GM19035 (cell line): ENCODE data around the gene KIF20A.
"Not testable (repeated sequence)": the region's sequence is repeated elsewhere in the genome, so short reads cannot be mapped to it uniquely, and the experiment has no call there.

Experiments used
- ATAC-seq: cut with Tn5 transposase; IDR thresholded peaks from one replicate; pipeline ENCODE4 v1.9.1; 2021; ENCODE audit not compliant: unreplicated experiment

Gene KIF20A

DNA sequence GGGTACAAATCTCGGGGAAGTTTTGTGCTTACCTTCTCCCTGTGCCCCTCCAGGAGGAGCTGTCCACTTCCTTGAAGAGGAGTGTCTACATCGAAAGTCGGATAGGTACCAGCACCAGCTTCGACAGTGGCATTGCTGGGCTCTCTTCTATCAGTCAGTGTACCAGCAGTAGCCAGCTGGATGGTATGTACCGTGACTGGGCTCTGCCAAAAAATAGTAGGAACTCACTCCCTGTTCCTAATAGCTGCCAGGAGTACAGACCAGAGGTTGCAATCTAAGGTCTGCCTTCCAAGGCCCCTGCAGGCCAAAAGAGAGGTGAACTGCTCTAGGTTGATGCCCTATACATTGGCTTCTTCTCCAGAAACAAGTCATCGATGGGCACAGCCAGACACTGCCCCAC, 3.9 kb downstream of the KIF20A start:
- ATAC-seq, result no peak

GRCh38 chr5:138186002-138186447, 7.1 kb downstream of the KIF20A start:
- ATAC-seq, result no peak

GRCh38 chr5:138188626-138189025, 9.7 kb downstream of the KIF20A start:
- no peak for ATAC-seq

GRCh38 chr5:138192826-138193225, 13.9 kb downstream of the KIF20A start:
- no peak for ATAC-seq

GRCh38 chr5:138193859-138194258, 14.9 kb downstream of the KIF20A start:
- not testable (repeated sequence) for ATAC-seq

GRCh38 chr5:138210985-138211384, 32.1 kb downstream of the KIF20A start:
- ATAC-seq, result no peak

GRCh38 chr5:138212828-138213160, 33.9 kb downstream of the KIF20A start:
- ATAC-seq, result peak; percentile 18

- ATAC-seq, result peak; percentile 97
Measured at GRCh38 chr5:138213161-138214029, 34.5 kb downstream of the KIF20A start, which contains the start of gene CDC23. Gene CDC23 (minus strand): TSS chr5:138213323. CDS start chr5:138213312, 11 bp downstream.

DNA sequence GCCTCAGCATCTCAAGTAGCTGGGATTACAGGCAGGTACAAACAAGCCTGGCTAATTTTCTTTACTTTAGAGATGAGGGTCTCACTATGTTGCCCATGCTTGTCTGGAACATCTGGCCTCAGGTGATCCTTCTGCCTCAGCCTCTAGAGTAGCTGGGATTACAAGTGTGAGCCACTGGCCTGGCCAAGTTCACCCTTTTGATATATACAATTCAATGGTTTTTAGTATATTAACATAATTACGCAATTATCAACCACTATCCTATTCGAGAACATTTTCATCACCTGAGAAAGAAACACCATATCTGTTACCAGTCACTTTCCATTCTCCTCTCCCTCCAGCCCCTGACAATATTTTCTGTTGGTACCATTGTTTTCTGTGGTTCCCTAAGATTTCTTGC, 37.9 kb downstream of the KIF20A start:
- ATAC-seq, result no peak

DNA sequence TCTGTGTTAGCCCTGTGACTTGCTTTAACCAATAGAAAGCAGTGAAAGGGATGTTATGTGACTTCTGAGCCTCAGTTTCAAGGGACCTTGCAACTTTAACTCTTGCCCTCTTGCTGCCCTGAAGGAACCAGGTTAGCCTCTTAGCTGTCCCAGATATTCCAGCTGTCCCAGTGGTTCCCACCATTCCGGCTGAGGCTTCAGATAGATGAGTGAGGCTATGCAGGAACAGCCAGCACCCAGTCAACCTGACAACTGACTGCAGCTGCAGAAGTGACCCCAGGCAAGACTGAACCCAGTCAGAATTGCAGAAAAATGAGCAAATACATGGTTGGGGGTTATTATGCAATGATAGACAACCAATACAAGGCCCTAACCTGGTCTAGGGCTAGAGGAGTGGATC, 44.6 kb downstream of the KIF20A start:
- no peak for ATAC-seq

DNA sequence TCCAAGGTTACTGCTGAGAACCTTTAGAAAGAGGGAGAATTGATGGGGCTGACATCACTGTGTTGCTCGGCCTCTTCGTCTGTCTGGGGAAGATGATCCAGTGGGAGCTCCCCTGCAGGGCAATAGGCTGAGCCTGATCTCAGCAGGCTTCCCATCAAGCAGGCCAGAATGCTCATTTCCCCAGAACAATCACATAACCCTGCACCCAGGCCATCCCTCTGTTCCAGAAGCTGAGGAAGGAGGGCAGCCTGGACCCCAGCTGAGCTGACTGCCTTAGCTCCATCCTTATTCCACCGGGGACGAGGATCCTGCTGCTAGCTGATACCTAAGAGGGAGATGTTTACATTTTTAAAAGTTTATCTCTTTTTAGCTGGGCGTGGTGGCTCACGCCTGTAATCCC, 45.8 kb downstream of the KIF20A start:
- ATAC-seq, result no peak

- ATAC-seq, result no peak
Measured at GRCh38 chr5:138226910-138227309, 48.0 kb downstream of the KIF20A start.

GRCh38 chr5:138229387-138229786, 50.5 kb downstream of the KIF20A start:
- ATAC-seq, result no peak

DNA sequence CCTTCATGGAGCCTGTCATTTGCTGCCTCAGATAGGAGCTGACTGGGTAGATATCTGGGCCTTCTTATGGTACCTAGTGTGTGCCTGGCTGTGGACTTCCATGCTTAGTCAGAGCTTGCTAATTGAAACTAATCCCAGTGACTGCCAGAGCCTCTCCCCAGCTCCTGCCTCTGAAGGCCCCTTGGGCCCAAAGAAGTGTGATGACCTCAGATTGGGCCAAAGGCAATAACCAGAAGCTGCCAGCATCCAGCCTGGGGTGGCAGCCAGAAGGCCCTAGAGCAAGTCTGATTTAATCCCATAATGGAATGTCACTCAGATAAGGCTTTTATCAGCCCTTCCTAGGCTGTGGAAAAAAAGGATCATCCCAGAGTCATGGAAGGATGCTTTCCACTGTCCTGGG, 51.3 kb downstream of the KIF20A start:
- no peak for ATAC-seq

DNA sequence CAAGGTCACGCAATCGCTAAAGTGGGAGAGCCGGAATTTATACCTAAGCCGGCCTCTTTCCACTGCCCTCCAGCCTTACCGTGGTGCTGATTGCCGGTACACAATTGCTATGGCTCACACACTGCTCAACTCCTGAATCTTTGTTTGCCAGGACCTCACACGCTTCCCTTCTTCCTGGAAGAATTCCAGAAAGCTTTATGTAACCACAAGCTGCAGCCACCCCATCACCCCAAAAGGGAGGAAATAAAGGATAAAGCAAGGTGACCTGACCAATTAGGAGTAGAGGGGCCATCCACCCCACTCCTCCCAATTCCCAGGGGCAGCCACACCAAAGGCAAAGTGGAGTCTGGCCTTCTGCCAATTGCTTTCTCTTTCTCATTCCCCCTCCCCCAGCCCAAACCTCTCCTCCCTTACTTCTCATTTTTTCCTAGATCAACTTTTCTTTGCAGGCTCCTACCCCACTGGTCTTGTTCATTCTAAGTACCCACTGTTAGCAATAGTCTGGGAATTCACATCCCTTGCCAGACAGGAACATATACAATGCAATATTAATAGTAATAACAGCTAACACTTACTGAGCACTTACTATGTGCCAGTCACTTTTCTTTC, 52.2 kb downstream of the KIF20A start:
- no peak for ATAC-seq

GRCh38 chr5:138233280-138233679, 54.4 kb downstream of the KIF20A start:
- ATAC-seq, result no peak

GRCh38 chr5:138234651-138235050, 55.7 kb downstream of the KIF20A start:
- no peak for ATAC-seq
